Measurements from ENCODE around the gene SAPCD2.

- no peak for TF ChIP-seq CTCF (IDR thresholded peaks at IDR 0.05)
- no peak for TF ChIP-seq POLR2A (IDR thresholded peaks at IDR 0.05)
Measured at GRCh38 chr9:137108608-137109249, 38.4 kb upstream of the SAPCD2 start.

Measured in suprapubic skin (tissue), 3 donors.